Kidney glomerular epithelial cell (primary cell): ENCODE results near the gene CAMK2A.

Experiments
- DNase-seq: peaks from one replicate; lab custom pipeline; 2025; lab: John Stamatoyannopoulos, UW

The CAMK2A gene

GRCh38 chr5:150278046-150278730 is 11.4 kb downstream of the CAMK2A start:
- DNase-seq = no peak

GRCh38 chr5:150277043-150277442 is 12.5 kb downstream of the CAMK2A start:
- no peak for DNase-seq

- no peak for DNase-seq
Measured at GRCh38 chr5:150274811-150275210, 14.8 kb downstream of the CAMK2A start.

GRCh38 chr5:150272531-150272930 is 17.0 kb downstream of the CAMK2A start:
- DNase-seq = peak; percentile 6

GRCh38 chr5:150271923-150272322 is 17.6 kb downstream of the CAMK2A start:
- no peak for DNase-seq

GRCh38 chr5:150271296-150271692 is 18.3 kb downstream of the CAMK2A start:
- no peak for DNase-seq

GRCh38 chr5:150270541-150271295 is 18.9 kb downstream of the CAMK2A start:
- no peak for DNase-seq

- no peak for DNase-seq
Measured at GRCh38 chr5:150266871-150267291, 22.7 kb downstream of the CAMK2A start.

GRCh38 chr5:150265870-150266383 is 23.6 kb downstream of the CAMK2A start:
- DNase-seq = no peak

GRCh38 chr5:150264667-150265603 is 24.6 kb downstream of the CAMK2A start:
- DNase-seq = no peak

- peak; percentile 85 for DNase-seq
Measured at GRCh38 chr5:150263801-150264621, 25.6 kb downstream of the CAMK2A start.

GRCh38 chr5:150263375-150263775 is 26.2 kb downstream of the CAMK2A start:
- no peak for DNase-seq

- DNase-seq = no peak
Measured at GRCh38 chr5:150262502-150262901, 27.1 kb downstream of the CAMK2A start.

GRCh38 chr5:150261231-150261630 is 28.3 kb downstream of the CAMK2A start:
- peak; percentile 18 for DNase-seq

- DNase-seq = peak; percentile 23
Measured at GRCh38 chr5:150258130-150258529, 31.4 kb downstream of the CAMK2A start.

GRCh38 chr5:150257424-150257823 is 32.1 kb downstream of the CAMK2A start:
- no peak for DNase-seq

GRCh38 chr5:150256410-150257064 is 33.0 kb downstream of the CAMK2A start:
- DNase-seq = peak; percentile 4

GRCh38 chr5:150255659-150256409 is 33.7 kb downstream of the CAMK2A start:
- no peak for DNase-seq

- no peak for DNase-seq
Measured at GRCh38 chr5:150254774-150255173, 34.8 kb downstream of the CAMK2A start.

GRCh38 chr5:150254363-150254762 is 35.2 kb downstream of the CAMK2A start:
- no peak for DNase-seq
